Measurements from ENCODE around the gene ELAC1.

- TF ChIP-seq CTCF (IDR thresholded peaks at IDR 0.05) (no peak), POLR2A (IDR thresholded peaks at IDR 0.05) (no peak)
Measured at GRCh38 chr18:50938912-50939311, 28.9 kb upstream of the ELAC1 start.

All from heart left ventricle (tissue), 13 donors.